B cell (primary cell): ENCODE results near the gene STAMBP. TPM values are rescaled to one million over a fixed set of nuclear protein-coding genes. Genes with fewer than 3 reads are reported as not detected.
A peak's percentile ranks its signal among the peaks of the same experiment; 100 is the strongest.

Source experiments
- ATAC-seq: fragments of 200-7000 bp; cut with Tn5 transposase; one replicate; pipeline ENCODE4 v1.10.0; 2021; ENCODE audit warnings: low read depth, mild to moderate bottlenecking, moderate number of reproducible peaks, moderate library complexity
- CTCF ChIA-PET: fragments of 350-600 bp; sonication (Branson Sonifier 250); formaldehyde crosslinking; loops from one replicate; lab custom pipeline; 2021; ENCODE audit warnings: antibody characterized with exemption, inconsistent platforms; lab: Charles Lee
- POLR2A ChIA-PET: fragments of 350-600 bp; sonication (Branson Sonifier 250); formaldehyde crosslinking; loops from one replicate; lab custom pipeline; 2021; ENCODE audit warnings: antibody characterized with exemption; lab: Charles Lee
- DNase-seq: peaks from one replicate; pipeline ENCODE4 v3.0.0; 2013
- H2AFZ ChIP-seq: 2 replicates; pipeline ENCODE4 v1.6.1; 2012; ENCODE audit warnings: mild to moderate bottlenecking, low read depth, low read length; ENCODE audit not compliant: insufficient read depth, poor library complexity, severe bottlenecking
- H3K27ac ChIP-seq, 2 donors: 1 replicate in 1 of 2; 2 replicates in 1 of 2; pipeline ENCODE4 v1.5.1; 2012 to 2013; ENCODE audit warnings: low read length in 2 of 2, mild to moderate bottlenecking in 2 of 2, moderate library complexity in 1 of 2
- H3K27me3 ChIP-seq, 4 experiments: fragments of 200-600 bp in 1 of 4; sonication (generic) in 1 of 4; replicated peaks in 1 of 4; 1 replicate in 2 of 4; 2 replicates in 2 of 4; pipeline versions ENCODE4 v1.6.1 to v1.7.0; 2013 to 2016; ENCODE audit warnings: low read length in 3 of 4, mild to moderate bottlenecking in 2 of 4, mixed read lengths in 1 of 4, moderate library complexity in 1 of 4; ENCODE audit not compliant: insufficient read depth in 4 of 4, control insufficient read depth in 3 of 4; ENCODE audit errors: control extremely low read depth in 1 of 4
- H3K36me3 ChIP-seq, 2 experiments: replicated peaks in 1 of 2; 1 replicate in 1 of 2; 2 replicates in 1 of 2; pipeline versions ENCODE4 v1.6.1 to v1.7.1; 2013; ENCODE audit warnings: low read length in 1 of 2; ENCODE audit not compliant: insufficient read depth in 2 of 2, control insufficient read depth in 1 of 2; ENCODE audit errors: control extremely low read depth in 1 of 2, extremely low read depth in 1 of 2
- H3K4me1 ChIP-seq, 2 donors: fragments of 200-600 bp in 1 of 2; sonication (generic) in 1 of 2; 1 replicate in 1 of 2; 2 replicates in 1 of 2; pipeline versions ENCODE4 v1.5.1 to v1.6.1; 2013 to 2017; ENCODE audit warnings: low read length in 2 of 2; ENCODE audit not compliant: control insufficient read depth in 2 of 2, insufficient read depth in 2 of 2
- H3K4me2 ChIP-seq: replicated peaks from 2 replicates; pipeline ENCODE3; 2012; ENCODE audit warnings: mild to moderate bottlenecking, low read depth, low read length; ENCODE audit not compliant: poor library complexity, severe bottlenecking
- H3K4me3 ChIP-seq, 5 experiments: fragments of 200-600 bp in 1 of 5; sonication (generic) in 1 of 5; 1 replicate in 3 of 5; 2 replicates in 2 of 5; pipeline versions ENCODE4 v1.5.1 to v1.7.0; 2011 to 2016; ENCODE audit warnings: low read length in 4 of 5, mild to moderate bottlenecking in 4 of 5, low read depth in 2 of 5, control low read depth in 1 of 5, moderate library complexity in 1 of 5; ENCODE audit not compliant: insufficient read depth in 1 of 5; ENCODE audit errors: control extremely low read depth in 1 of 5, extremely low read depth in 1 of 5
- H3K79me2 ChIP-seq: fragments of 200-600 bp; sonication (generic); one replicate; pipeline ENCODE4 v1.6.0; 2016; ENCODE audit warnings: low read length; ENCODE audit not compliant: control insufficient read depth, insufficient read depth
- H3K9ac ChIP-seq: fragments of 200-600 bp; sonication (generic); 2 replicates; pipeline ENCODE4 v1.6.1; 2017; ENCODE audit warnings: mild to moderate bottlenecking, low read length, moderate library complexity
- H3K9me3 ChIP-seq, 3 donors: one replicate each; pipeline versions ENCODE4 v1.6.1 to v1.7.1; 2013; ENCODE audit warnings: low read length in 2 of 3; ENCODE audit not compliant: control insufficient read depth in 2 of 3, insufficient read depth in 1 of 3; ENCODE audit errors: control extremely low read depth in 1 of 3
- H4K20me1 ChIP-seq: 2 replicates; pipeline ENCODE4 v1.6.0; 2012; ENCODE audit warnings: mild to moderate bottlenecking, low read length; ENCODE audit not compliant: insufficient read depth, control insufficient read depth, poor library complexity, severe bottlenecking
- H3K27ac Mint-ChIP-seq: one replicate; pipeline ENCODE4 v1.8.0; 2021; ENCODE audit warnings: mixed read lengths
- H3K27me3 Mint-ChIP-seq: one replicate; pipeline ENCODE4 v1.8.0; 2021; ENCODE audit warnings: mixed read lengths
- H3K4me1 Mint-ChIP-seq: one replicate; pipeline ENCODE4 v1.8.0; 2021; ENCODE audit warnings: mixed read lengths
- H3K4me3 Mint-ChIP-seq: one replicate; pipeline ENCODE4 v1.8.0; 2021; ENCODE audit warnings: mixed read lengths
- H3K9me3 Mint-ChIP-seq: one replicate; pipeline ENCODE4 v1.8.0; 2022; ENCODE audit warnings: mixed read lengths; ENCODE audit not compliant: insufficient read depth
- EZH2 ChIP-seq: IDR thresholded peaks from 2 replicates; pipeline ENCODE4 v1.6.1; 2012; ENCODE audit warnings: borderline replicate concordance, low read depth, mild to moderate bottlenecking, moderate library complexity, low read length; ENCODE audit not compliant: insufficient read depth, poor library complexity, severe bottlenecking
- WGBS: methylation state at CpG from one replicate; pipeline ENCODE4 v1.1.5; 2013; ENCODE audit warnings: missing lambda C conversion rate; ENCODE audit not compliant: insufficient coverage; 5-methylcytosine and 5-hydroxymethylcytosine counted together
- intact Hi-C: fragments of 100-400 bp; cut with micrococcal nuclease; formaldehyde crosslinking; loops from one replicate; pipeline ENCODE4 v1.10.0; 2022
- polyA plus RNA-seq: library from polyadenylated mRNA; depleted of rRNA; stranded (reverse); fragments of >200 nt; gene quantifications from 2 replicates; pipeline ENCODE4 v1.2.3, GENCODE V29; 2012
- total RNA-seq, 2 donors: library from RNA; stranded (reverse); fragments of 120-200 nt in 1 of 2; gene quantifications; 1 replicate in 1 of 2; 2 replicates in 1 of 2; pipeline versions ENCODE4 v1.2.3 to v1.2.4, GENCODE V29; 2013 to 2022
- TF ChIP-seq, protein P1 (sequence below): fragments of 200-600 bp; IDR thresholded peaks from one replicate; pipeline ENCODE4 v1.8.0; 2022; ENCODE audit warnings: antibody characterized with exemption, mild to moderate bottlenecking

STAMBP gene
- total and polyA plus RNA-seq, 2 donors (not counting 1 experiment from before 2014, with no cell fraction given) = 21.8 to 32.5 TPM

DNA sequence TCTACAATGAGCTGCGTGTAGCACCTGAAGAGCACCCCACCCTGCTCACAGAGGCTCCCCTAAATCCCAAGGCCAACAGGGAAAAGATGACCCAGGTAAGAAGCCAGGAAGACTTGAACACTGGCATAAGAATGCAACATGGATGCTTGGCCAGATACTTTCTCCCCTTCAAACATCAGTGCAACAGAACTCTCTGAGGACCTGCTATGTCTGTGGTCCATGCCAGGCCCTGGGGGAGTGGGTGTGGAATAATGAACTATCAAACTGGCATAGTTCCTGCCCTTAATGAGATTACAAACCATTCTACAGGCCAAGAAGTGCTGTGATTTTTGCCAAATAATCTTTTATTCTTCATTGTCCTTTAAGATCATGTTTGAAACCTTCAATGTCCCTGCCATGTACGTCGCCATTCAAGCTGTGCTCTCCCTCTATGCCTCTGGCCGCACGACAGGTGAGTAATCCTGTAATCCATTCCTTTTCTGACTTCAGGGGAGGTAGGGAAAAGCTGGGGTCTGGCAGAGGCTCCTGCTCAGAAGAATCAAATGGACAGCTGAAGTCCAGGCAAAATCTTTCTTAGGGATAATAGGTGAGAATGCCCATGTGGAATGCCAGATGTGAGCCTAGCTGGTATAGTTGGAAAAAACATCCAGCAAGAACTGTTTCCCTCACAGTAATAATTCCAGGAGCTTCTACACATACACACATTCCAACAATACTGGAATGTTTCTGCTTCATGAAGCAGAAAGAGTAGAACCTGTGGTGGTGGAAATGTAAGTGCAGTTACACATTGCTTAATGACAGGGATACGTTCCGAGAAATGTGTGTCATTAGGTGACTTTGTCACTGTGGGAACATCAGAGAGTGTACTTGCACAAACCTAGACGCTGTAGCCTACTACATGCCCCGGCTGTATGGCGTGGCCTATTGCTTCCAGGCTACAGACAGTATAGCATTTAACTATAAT lies 80.2 kb downstream of the STAMBP start:
- Histone ChIP-seq H3K36me3 (no peaks in the 10 kb centered on the region), H2AFZ (no peak overlapping the region), H3K9me3 (no peaks in the 10 kb centered on the region), H3K9ac (no peak overlapping the region), H3K27ac (no peak overlapping the region), H3K4me3 (no peak overlapping the region), H3K79me2 (no peaks in the 10 kb centered on the region), H4K20me1 (no peaks in the 10 kb centered on the region), H3K4me1 (peaks cover 0 to 2% of the 10 kb centered on the region in 2 donors), H3K27me3 (no peaks in the 10 kb centered on the region), H3K4me2 (no peak overlapping the region)
- H3K27me3 Mint-ChIP-seq = no peaks in the 10 kb centered on the region
- H3K4me3 Mint-ChIP-seq = no peak overlapping the region
- peak overlapping the region; percentile 32 for H3K27ac Mint-ChIP-seq
- ATAC-seq (no peak), DNase-seq (no peak)
- peaks cover 2% of the 10 kb centered on the region for H3K4me1 Mint-ChIP-seq
- WGBS = 98% methylated on average over 7 of the region's 10 CpGs
- no peaks in the 10 kb centered on the region for H3K9me3 Mint-ChIP-seq
- TF ChIP-seq, protein P1, sequence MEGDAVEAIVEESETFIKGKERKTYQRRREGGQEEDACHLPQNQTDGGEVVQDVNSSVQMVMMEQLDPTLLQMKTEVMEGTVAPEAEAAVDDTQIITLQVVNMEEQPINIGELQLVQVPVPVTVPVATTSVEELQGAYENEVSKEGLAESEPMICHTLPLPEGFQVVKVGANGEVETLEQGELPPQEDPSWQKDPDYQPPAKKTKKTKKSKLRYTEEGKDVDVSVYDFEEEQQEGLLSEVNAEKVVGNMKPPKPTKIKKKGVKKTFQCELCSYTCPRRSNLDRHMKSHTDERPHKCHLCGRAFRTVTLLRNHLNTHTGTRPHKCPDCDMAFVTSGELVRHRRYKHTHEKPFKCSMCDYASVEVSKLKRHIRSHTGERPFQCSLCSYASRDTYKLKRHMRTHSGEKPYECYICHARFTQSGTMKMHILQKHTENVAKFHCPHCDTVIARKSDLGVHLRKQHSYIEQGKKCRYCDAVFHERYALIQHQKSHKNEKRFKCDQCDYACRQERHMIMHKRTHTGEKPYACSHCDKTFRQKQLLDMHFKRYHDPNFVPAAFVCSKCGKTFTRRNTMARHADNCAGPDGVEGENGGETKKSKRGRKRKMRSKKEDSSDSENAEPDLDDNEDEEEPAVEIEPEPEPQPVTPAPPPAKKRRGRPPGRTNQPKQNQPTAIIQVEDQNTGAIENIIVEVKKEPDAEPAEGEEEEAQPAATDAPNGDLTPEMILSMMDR = no peak
- TF ChIP-seq EZH2 = no peak
- ChIA-PET POLR2A (interaction anchor here (0.6 to 1.5 kb wide), 2 partner anchors 28 to 237 kb away, joined by 3 read pairs; no protein-coding TSS in a partner anchor), CTCF (interaction anchor here (0.6 to 2.1 kb wide), 18 partner anchors 12 to 242 kb away, joined by 3 to 23 read pairs (median 4); partner anchors contain the start of gene BOLA3)
- intact Hi-C loops = loop anchor here (1.0 to 5.0 kb wide), 6 partner anchors 33 to 242 kb away; partner anchors contain the start of gene BOLA3
